SK-N-MC (cell line): ENCODE data around the gene BMI1.

Experiments used
- EZH2 ChIP-seq: fragments of 200-600 bp; sonication (generic); IDR thresholded peaks from one replicate; pipeline ENCODE4 v1.6.1; 2017; ENCODE audit warnings: antibody characterized with exemption
- FOXP2 ChIP-seq: optimal IDR thresholded peaks from 2 replicates; pipeline ENCODE3; 2011; ENCODE audit warnings: mild to moderate bottlenecking, moderate library complexity; ENCODE audit not compliant: insufficient read depth; ENCODE audit errors: extremely low read length, control extremely low read depth
- POLR2AphosphoS5 ChIP-seq: IDR thresholded peaks from 2 replicates; pipeline ENCODE4 v1.6.1; 2012; ENCODE audit warnings: mild to moderate bottlenecking, low read depth, low read length, borderline replicate concordance

DNA sequence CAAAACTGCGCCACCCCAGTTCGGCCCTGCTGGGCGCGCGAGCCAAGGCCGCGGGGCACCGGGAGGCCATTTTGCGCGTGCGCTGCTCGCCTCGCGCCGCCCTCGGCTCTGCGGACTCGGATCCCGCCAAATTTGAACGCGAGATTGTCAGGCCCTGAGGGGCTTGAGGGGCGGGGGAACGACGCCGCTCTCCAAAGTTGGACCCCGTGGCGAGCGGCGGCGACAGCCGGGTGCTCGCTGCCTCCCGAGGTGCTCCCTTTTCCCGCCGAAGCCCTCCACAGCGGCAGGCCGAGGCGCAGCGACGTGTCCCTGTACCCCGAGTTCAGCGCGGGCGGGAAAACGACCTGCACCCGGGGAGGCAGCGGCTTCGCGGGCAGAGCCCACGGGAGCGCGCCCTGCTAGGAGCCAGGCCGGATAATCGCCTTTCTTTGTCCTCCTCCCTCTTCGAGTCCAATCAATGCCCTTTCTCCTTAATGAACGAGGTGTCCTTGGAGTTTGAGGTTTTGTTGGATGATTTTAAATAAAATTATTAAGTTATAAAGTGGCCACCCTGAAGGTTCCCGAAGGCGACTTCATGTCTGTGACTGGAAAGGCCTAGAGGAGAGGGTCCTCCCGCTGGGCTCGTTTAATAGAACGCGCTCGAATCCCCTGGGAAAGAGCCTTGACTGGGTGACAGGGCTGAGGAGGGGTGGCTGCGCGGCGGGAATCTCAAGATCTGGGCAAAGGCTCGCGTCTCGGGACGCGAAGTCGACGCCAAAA, 13.7 kb downstream of the BMI1 start:
- TF ChIP-seq POLR2AphosphoS5 (no peak), EZH2 (no peak), FOXP2 (no peak)
